NCI-H69 (cell line): Measurements from ENCODE around the gene DNASE1.

Experiments
- DNase-seq: peaks from one replicate; lab custom pipeline; 2025; lab: John Stamatoyannopoulos, UW

The DNASE1 gene

DNA sequence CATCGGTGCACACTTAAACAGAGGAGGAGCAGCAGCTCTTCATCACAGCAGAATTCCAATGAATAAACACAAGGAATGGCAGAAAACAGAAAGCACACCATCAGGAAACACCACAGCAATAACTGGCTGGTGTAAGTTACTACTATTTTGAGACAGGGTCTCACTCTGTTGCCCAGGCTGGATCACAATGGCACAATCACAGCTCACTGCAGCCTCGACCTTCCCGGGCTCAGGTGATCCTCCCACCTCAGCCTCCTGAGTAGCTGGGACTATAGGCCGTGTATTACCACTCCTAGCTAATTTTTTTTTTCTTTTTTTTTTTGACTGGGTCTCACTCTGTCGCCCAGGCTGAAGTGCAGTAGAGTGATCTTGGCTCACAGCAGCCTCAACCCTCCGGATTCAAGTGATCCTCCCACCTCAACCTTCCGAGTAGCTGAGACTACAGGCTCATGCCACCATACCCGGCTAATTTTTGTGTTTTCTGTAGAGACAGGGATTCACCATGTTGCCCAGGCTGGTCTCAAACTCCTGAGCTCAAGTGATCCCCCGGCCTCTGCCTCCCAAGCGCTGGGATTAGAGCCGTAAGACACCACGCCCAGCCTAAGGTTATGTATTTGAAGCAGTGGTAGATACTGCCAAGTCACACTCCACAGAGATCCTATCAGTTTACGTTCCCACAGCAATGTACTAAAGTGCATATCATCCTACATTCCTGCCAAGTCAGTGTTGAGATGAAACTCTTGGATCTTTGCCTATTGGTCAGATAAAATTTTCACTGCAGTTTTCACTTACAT lies 42.1 kb downstream of the DNASE1 start:
- DNase-seq = no peak

DNA sequence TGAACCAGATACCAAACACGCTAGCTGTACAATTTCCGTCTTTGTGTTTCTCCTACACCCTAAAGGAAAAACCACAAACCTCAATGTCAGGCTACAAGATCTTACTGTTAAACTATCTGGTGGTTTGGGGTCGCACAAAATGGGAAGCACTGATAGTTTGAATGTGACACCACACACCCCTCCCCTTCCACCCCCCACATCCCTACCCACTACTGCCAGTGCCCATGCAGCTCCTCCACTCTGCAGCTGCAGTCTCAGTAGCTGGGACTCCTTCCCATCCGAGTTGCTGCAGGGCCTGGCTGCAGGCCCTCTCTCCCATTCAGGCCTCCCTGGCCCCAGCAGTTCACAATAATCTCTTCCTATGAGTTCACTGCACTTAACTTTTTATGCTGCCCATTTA lies 44.5 kb downstream of the DNASE1 start:
- no peak for DNase-seq

DNA sequence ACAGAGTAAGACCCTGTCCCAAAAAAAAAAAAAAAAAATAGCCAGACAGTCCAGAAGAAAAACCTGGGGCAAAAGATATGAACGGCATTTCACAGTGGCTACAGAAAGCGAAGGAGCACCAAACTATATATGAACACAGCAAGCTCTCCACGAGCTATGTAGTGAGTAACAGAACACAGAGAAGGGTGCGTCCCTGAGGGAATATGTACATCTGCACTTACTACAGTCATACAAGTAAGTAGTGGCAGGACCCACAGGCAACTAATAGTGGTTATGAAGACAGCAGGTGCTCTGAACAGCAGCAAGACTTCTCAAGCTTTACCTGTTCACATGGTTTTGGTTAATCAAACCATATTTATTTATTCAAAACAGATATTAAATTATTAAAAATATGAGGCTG lies 47.0 kb downstream of the DNASE1 start:
- no peak for DNase-seq

DNA sequence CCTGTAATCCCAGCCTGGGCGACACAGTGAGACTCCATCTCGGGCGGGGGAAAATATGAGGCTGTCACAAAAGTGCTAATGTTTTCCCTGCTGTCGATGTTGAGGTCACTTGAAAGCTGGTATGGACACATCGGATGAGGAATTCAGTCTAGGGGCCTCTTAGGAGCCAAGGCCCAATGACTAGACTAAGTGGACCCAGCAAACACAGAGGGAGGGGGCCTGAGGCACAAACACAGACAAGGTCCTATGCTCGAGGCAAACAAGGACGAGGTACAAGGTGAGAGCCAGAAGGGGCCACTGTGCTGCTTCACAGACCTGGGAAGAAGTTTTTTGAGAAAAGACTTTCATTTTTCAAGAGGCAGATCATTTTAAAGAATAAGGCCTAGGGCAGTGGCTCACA lies 47.6 kb downstream of the DNASE1 start:
- DNase-seq = no peak

DNA sequence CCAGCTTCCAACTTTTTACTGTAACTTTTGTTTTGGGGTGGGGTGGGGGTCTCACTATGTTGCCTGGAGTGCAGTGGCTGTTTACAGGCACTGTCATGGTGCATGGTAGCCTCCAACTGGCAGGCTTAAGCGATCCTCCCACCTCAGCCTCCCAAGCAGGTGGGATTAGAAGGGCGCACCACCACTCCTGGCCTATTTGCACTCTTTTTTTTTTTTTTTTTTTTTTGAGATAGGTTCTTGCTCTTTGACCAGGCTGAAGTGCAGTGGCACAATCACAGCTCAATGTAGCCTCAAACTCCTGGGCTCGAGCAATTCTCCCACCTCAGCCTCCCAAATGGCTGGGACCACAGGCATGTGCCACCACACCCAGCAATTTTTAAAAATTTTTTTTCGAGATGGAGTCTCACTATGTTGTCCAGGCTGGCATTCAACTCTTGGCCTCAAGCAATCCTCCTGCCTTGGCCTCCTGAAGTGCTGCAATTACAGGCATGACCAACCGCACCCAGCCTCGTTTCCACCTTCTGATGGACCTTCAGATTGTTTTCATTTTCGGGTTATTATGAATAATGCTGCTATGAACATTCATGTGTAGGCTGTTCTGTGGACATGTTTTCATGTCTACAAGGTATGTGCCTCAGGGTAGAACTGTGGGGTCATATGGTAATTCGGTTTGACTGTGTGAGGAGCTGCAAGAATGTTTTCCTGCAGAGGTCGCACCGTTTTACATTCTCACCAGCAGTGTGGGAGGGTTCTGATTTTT lies 51.9 kb downstream of the DNASE1 start:
- no peak for DNase-seq
